ENCODE data around the gene OR6K6.

The OR6K6 gene

DNA sequence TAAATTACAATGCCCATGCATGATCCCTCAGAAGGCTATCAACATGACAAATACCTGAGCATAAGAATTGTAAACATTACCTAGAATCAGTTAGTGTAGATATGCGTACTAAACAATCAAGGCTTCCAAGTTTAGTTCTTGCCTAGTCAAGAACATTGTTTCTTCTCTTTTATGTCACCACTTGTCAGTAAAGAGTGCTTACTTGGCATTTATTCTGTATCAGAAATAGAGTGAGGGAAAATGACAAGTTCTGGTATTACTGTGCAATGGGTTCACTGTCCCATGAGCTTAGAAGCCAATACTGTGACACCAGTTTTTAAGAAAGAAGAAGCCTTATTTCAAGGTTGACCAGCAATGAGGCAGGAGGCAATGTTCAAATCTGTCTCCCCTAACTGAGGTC is 49.2 kb downstream of the OR6K6 start:
- no peak for DNase-seq

Data from activated CD8-positive, alpha-beta memory T cell treated with anti-CD3 and anti-CD28 coated beads for 24 hours (primary cell).